HL-60 (cell line): ENCODE measurements around the gene PRR12.

Experiments
- DNase-seq, 2 experiments: peaks; one replicate each; pipeline ENCODE4 v3.0.0-alpha.2; 2010 to 2020; ENCODE audit warnings: low read depth in 1 of 2, low spot score in 1 of 2
- H3K27ac ChIP-seq: fragments of 250-450 bp; sonication (Bioruptor Pico); replicated peaks from 2 replicates; pipeline ENCODE4 v1.5.1; 2020; ENCODE audit warnings: mild to moderate bottlenecking, moderate library complexity
- H3K27me3 ChIP-seq: fragments of 250-450 bp; sonication (Bioruptor Pico); 2 replicates; pipeline ENCODE4 v1.5.1; 2021; ENCODE audit warnings: mild to moderate bottlenecking, moderate library complexity; ENCODE audit not compliant: insufficient read depth, poor library complexity, severe bottlenecking
- H3K4me3 ChIP-seq: replicated peaks from 2 replicates; pipeline ENCODE4 v1.5.1; 2011; ENCODE audit warnings: mild to moderate bottlenecking, control low read depth, low read length; ENCODE audit not compliant: insufficient read depth
- GABPA ChIP-seq: IDR thresholded peaks from 2 replicates; pipeline ENCODE4 v1.6.1; 2012; ENCODE audit warnings: low read depth
- POLR2AphosphoS5 ChIP-seq: IDR thresholded peaks from 2 replicates; pipeline ENCODE4 v1.6.1; 2012; ENCODE audit warnings: low read depth
- REST ChIP-seq: IDR thresholded peaks from 2 replicates; pipeline ENCODE4 v1.6.1; 2012; ENCODE audit warnings: low read depth; ENCODE audit not compliant: insufficient replicate concordance
- SPI1 ChIP-seq: IDR thresholded peaks from 2 replicates; pipeline ENCODE4 v1.6.1; 2012; ENCODE audit warnings: low read depth, mild to moderate bottlenecking, borderline replicate concordance
- TF ChIP-seq, protein P1 (sequence below): IDR thresholded peaks from one replicate; pipeline ENCODE4 v1.5.1; 2011; ENCODE audit warnings: low read length, control low read depth, inconsistent platforms; ENCODE audit not compliant: insufficient read depth

The PRR12 gene

GRCh38 chr19:49585023-49585422, 6.0 kb upstream of the PRR12 start:
- TF ChIP-seq REST (no peak), POLR2AphosphoS5 (no peak), SPI1 (no peak), GABPA (no peak)
- TF ChIP-seq, protein P1, sequence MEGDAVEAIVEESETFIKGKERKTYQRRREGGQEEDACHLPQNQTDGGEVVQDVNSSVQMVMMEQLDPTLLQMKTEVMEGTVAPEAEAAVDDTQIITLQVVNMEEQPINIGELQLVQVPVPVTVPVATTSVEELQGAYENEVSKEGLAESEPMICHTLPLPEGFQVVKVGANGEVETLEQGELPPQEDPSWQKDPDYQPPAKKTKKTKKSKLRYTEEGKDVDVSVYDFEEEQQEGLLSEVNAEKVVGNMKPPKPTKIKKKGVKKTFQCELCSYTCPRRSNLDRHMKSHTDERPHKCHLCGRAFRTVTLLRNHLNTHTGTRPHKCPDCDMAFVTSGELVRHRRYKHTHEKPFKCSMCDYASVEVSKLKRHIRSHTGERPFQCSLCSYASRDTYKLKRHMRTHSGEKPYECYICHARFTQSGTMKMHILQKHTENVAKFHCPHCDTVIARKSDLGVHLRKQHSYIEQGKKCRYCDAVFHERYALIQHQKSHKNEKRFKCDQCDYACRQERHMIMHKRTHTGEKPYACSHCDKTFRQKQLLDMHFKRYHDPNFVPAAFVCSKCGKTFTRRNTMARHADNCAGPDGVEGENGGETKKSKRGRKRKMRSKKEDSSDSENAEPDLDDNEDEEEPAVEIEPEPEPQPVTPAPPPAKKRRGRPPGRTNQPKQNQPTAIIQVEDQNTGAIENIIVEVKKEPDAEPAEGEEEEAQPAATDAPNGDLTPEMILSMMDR = no peak
- H3K4me3 ChIP-seq = no peak overlapping the region
- no peak overlapping the region for H3K27ac ChIP-seq
- H3K27me3 ChIP-seq = no peaks in the 10 kb centered on the region
- no peak for DNase-seq

DNA sequence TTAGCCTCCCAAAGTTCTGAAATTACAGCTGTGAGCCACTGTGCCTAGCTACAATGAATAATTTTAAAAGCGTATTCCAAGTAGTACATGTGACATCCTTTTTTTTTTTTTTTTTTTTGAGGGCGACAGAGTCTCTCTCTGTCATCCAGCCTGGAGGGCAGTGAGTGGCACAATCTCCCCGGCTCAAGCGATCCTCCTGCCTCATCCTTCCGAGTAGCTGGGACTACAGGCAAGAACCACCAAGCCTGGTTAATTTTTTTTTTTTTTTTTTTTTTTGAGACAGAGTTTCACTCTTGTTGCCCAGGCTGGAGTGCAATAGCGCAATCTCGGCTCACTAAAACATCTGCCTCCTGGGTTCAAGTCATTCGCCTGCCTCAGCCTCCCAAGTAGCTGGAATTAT, 3.8 kb upstream of the PRR12 start:
- H3K27me3 ChIP-seq = no peaks in the 10 kb centered on the region
- TF ChIP-seq REST = no peak
- no peak for TF ChIP-seq POLR2AphosphoS5
- TF ChIP-seq SPI1 = no peak
- TF ChIP-seq, protein P1 = no peak
- no peak for TF ChIP-seq GABPA

DNA sequence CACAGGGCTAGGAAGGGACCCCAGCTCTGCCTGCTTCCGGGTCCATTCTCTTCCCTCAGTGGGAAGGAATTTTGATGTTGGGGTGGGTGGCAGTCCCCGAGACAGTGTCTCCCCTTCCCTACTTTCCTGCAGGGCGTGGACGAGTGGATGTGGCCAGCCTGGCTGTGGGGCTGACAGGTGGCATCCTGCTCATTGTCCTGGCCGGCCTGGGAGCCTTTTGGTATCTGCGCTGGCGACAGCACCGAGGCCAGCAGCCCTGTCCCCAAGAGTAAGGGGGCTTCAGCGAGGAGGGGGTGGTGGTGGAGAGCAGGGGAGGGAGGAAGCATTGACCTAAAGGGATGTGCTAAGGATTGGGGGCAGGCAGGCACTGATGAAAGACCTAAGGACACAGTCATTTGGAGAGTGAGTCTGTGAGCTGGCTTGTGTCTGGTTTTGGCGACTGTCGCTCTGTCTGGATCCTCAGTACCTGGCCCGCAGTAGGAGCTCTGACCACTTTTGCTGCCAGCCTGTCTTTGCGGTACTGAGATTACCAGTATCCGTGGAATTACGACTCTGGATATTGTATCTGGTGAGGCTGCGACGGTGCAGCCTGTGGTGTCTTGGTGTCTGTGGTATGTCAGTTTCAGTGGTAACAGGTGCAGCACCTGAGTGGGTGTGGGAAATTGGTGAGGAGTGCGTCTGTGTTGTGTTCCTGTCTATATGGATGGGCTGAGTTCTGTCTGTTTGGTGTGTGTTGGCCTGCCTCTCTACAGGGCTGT, 2.4 kb upstream of the PRR12 start:
- Histone ChIP-seq H3K27ac (no peak overlapping the region), H3K4me3 (no peak overlapping the region), H3K27me3 (no peaks in the 10 kb centered on the region)
- no peak for DNase-seq
- TF ChIP-seq GABPA (no peak), REST (no peak), POLR2AphosphoS5 (no peak), SPI1 (no peak)
- TF ChIP-seq, protein P1 = no peak

More for the DNA sequence above, 3.8 kb upstream of the PRR12 start:
- H3K4me3 ChIP-seq = no peak overlapping the region
- DNase-seq = no peak
- no peak overlapping the region for H3K27ac ChIP-seq
